ENCODE results near the gene SAMD14.
"Not testable (repeated sequence)": the region's sequence is repeated elsewhere in the genome, so short reads cannot be mapped to it uniquely, and the experiment has no call there.

SAMD14 gene

DNA sequence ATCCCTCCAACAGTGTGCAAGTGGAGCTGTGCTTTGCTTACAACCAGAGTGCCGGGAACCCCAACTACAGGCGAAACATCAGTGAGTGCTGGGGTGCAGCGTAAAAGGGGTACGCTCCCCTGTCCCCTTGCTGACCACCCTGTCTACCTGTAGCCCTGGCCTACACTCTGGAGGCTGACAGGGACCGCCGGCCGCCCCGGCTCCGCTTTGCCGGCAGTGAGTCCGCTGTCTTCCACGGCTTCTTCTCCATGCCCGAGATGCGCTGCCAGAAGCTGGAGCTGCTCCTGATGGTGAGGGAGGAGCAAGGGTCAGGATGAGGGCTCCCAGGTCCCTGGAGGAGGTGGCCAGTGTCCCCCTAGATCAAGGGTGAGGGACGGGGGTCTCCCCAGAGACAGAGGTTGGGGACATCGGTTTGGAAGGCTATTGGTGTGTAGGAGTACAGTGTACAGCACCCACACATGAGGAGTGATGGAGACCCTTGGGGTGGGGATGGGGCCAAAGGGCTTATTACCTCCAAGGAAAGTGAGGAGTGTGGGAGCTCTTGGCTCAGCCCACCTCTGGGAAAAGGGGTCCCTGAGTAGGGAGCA lies 54.4 kb downstream of the SAMD14 start:
- no peak for DNase-seq (ENCODE audit: low spot score)

DNA sequence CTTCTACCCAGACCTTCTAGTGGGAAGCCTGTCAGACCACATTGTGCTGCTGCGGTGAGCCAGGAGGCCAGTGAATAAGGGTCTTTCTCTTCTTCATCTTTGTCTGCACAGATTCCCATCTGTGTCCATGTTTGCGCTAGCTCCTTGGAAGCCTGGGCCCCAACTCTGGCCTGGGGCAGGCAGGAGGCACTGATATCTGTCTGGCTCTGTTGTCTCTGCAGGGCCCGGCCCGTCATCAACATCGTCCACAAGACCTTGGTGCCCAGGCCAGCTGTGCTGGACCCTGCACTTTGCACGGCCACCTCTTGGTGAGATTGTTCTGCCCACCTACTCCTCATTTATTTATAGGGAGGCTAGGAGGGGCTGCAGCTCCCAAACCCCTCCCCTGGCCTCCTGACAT lies 55.7 kb downstream of the SAMD14 start:
- no peak for DNase-seq (ENCODE audit: low spot score)

DNA sequence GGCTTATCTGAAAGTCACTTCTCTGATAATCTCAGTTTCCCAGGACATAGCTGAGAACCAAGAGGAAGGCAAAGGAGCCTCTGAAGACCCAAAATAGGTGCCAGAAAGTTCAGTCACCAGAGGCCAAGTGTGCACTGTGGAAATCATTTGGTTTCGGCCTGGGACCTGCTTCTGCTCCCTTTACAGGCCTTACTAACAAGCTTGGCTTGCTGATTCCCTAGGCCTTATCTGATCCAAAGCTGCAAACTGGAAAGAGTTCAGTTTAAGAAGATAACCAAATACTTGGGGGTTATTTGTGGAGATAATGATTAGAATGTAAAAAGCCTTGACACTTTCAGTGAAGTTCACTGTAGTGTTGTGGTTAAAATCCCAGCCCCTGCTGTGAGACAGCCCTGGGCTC lies 57.0 kb downstream of the SAMD14 start:
- no peak for DNase-seq (ENCODE audit: low spot score)

DNA sequence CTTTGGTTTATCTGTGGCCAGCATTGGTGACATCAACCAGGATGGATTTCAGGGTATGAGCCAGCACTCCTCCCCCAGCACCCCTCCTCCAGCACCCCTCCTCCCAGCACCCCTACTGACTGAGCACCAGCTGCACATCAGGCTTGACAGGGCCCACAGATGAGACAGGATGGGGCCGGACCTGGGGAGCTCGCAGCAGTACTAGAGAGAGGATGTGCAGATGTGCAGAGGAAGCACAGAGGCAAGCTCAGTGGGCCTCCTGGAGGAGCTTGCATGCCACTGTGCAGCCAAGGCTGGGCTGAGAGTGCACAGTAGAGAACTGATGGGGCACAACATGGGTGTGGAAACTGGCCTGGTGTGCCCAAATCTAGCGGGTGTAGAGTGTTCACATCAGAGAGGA lies 57.8 kb downstream of the SAMD14 start:
- no peak for DNase-seq (ENCODE audit: low spot score)

DNA sequence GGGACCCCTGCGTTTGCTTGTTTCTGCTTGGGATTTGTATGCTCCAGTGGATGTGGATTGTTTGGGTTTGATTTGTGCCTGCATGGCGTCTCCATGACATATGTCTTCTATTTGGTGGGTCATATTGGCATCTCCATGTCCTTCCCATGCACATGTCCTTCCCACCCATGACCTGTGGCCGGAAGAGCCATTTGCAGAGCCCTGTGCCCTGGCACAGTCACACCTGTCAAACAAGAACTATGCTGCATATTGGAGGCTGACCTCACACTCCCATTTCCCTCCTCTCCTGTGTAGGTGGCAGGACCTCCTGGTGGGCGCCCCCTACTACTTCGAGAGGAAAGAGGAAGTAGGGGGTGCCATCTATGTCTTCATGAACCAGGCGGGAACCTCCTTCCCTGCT lies 58.3 kb downstream of the SAMD14 start:
- DNase-seq (ENCODE audit: low spot score) = no peak

DNA sequence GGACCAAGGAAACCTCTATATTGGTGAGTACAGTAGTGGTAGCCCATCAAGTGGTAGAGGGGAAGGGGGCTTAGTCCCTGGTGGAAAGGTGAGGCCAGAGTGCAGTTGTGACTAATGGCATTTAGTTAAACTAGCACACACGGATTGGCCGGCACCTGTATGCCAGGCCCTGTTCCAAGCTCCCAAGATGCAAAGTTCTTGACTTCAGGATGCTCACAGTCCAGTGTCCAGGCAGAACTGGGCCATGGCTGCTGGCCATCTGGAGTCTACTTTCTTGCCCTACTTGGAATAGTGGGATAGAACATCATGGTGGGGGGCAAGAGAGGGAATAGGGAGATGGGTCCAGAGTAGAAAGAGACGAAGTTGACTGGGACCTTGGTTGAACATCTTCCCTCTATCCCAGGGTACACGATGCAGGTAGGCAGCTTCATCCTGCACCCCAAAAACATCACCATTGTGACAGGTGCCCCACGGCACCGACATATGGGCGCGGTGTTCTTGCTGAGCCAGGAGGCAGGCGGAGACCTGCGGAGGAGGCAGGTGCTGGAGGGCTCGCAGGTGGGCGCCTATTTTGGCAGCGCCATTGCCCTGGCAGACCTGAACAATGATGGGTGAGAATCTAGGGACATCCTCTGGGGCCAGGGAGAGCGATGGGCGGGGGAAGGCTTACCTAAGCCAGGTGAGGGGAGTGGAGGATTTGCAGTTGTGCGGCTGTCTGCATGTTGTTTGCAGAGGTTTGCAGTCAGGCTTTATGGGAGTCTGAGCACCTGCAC lies 58.9 kb downstream of the SAMD14 start:
- DNase-seq (ENCODE audit: low spot score) = no peak

DNA sequence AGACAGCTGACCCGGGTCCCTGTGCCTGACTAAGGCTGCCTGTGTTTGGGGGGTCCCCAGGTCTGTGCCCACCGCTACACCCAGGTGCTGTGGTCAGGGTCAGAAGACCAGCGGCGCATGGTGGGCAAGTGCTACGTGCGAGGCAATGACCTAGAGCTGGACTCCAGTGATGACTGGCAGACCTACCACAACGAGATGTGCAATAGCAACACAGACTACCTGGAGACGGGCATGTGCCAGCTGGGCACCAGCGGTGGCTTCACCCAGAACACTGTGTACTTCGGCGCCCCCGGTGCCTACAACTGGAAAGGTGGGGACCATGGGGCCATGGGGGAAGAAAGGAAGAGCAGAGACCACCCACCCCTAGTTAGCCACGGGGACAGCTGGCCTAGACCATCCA lies 62.0 kb downstream of the SAMD14 start:
- DNase-seq (ENCODE audit: low spot score) = no peak

DNA sequence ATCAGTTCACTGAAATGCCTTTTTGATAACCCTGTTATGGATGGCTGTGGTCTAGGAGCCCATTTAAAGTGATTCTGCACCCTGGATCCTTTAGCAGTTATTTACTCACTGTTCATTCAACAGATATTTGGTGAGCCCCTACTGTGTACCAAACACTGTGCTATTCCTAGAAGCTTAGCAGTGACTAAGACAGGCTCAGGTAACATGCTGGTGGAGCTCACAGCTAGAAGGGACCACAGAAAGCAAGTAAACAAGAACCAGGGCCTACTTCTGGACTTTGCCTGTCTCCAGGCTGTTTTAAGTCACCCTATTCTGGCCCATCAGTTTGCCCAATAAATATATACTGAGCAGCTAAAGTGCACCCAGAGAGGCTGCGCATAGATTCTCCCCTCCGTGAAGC lies 63.0 kb downstream of the SAMD14 start:
- no peak for DNase-seq (ENCODE audit: low spot score)

DNA sequence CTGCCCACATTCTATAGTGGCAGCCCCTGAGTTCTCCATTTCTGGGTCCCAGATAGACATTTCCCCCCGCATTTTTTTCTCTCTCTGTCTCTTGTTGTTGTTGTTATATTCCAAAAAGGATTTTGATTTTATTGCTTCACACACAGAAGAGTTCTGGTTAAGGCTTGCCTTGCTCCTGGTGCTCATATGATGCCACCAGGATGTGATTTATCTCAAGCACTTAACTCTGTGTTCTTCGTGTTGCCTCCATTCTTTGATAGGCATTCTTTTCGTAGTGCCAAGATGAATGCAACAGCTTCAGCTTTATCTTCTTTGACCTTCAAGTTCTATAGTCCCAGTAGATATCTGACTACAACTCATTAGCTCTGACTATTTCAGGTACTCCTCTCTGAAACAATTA lies 64.9 kb downstream of the SAMD14 start:
- no peak for DNase-seq (ENCODE audit: low spot score)

DNA sequence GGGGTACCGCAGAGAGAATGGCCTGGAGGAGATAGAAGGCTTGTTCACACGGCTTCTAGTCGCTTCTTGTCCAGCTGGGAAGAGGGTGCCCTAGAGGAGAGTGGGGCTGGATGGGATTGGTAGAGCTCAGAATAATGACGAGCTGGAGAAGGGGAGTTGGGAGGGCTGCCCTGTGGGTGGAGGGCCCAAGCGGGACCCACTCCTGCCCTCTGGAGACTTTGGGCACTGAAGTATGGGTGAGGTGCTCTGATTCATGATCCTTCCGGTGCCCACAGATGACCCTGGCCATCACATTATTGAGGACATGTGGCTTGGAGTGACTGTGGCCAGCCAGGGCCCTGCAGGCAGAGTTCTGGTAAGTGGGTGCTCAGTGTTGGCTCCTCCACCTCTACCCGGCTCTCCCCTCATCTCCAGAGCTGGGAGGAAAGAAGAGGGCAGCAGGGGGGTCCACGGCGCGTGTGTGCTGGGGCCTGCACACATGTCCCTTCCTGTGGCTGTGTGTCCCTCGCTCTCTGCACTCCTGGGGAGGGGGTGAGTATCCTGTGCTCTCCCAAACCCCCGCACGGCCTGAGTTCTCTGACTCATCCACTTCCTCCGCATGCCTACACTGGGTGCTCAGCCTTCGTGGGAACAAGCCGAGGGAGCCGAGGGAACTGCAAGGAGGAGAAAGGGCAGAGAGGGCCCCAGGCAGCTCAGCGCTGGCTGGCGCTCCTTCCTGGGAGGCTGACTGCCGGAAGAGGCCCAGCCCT lies 65.5 kb downstream of the SAMD14 start:
- DNase-seq (ENCODE audit: low spot score) = no peak

DNA sequence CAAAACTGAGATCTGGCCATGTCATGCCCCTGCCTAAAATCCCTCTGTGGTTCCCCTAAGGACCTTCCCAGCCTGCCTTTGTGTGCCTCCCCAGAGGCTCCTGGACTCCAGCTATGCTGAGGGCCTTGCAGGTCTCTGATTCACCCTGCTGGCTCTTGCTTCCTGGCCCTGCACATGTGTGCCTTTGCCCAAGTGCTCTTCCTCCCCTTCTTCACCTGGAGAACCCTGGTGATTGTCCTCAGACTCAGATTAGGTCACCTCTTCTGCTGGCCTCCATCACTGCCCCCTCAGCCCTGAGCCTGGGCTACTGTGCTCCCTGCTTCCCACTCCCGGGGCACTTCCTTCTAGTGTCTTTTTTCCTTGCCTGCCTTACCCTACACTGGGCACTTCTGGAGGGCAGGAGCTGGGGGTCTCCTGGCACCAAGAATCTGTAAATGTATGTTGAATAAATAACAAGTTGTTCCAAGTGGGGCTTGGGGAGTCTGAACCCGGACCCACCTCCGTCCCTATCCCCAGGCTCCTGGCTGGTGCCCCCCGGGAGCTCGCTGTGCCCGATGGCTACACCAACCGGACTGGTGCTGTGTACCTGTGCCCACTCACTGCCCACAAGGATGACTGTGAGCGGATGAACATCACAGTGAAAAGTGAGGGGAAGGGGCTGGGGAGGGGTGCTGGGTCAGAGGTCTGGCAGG lies 66.3 kb downstream of the SAMD14 start:
- DNase-seq (ENCODE audit: low spot score) = no peak

DNA sequence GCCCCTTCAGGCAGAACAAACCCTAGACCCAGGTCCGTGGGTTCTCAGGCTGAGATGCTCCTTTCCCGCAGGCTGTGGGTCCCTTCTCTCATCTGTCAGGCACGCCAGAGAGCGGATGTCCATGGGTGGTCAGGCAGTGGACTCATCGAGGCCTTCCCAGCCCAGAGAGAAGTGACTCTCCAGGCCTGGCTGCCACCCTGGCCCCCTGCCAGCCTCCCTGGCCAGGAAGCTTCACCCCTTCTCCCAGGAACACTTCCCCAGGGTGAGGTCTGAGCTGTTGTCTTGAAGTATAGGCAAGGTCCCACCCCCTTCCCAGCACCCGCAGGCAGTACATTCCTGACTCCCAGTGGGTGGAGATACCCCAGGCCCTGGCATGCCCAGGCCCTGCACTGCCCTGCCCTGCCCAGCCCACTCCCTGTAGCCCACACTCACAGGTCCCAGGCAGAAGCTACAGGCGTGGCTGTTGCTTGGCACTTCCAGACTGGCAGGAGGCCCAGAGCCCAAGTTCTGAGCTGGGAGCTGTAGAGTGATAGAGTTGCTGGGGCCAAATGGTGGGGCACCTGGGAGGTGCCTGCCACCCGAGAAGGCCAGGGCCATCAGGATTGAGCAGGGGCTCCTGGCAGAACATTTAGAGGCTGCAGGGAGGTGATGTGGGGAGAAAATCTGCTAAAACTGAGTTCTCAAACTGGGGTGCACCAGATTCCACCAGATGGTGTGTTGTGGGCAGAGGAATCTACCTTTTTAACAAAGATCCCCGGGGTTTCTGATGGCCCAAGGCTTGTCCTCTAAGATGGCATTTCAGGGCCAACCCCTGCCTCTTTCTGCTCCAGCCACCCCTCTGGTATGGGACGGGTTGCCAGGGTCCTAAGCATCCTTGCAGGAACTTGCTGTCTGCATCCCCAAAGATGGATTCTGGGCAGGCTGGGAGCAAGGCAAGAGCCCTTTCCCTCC lies 67.4 kb downstream of the SAMD14 start:
- DNase-seq (ENCODE audit: low spot score) = no peak

DNA sequence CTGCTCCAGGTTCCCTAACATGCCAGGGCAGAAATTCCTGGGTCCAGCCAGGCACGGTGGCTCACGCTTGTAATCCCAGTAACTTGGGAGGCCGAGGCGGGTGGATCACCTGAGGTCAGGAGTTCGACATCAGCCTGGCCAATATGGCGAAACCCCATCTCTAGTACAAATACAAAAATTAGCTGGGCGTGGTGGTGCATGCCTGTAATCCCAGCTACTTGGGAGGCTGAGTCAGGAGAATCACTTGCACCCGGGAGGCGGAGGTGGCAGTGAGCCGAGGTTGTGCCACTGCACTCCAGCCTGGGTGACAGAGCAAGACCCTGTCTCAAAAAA lies 68.3 kb downstream of the SAMD14 start:
- not testable (repeated sequence) for DNase-seq (ENCODE audit: low spot score)

DNA sequence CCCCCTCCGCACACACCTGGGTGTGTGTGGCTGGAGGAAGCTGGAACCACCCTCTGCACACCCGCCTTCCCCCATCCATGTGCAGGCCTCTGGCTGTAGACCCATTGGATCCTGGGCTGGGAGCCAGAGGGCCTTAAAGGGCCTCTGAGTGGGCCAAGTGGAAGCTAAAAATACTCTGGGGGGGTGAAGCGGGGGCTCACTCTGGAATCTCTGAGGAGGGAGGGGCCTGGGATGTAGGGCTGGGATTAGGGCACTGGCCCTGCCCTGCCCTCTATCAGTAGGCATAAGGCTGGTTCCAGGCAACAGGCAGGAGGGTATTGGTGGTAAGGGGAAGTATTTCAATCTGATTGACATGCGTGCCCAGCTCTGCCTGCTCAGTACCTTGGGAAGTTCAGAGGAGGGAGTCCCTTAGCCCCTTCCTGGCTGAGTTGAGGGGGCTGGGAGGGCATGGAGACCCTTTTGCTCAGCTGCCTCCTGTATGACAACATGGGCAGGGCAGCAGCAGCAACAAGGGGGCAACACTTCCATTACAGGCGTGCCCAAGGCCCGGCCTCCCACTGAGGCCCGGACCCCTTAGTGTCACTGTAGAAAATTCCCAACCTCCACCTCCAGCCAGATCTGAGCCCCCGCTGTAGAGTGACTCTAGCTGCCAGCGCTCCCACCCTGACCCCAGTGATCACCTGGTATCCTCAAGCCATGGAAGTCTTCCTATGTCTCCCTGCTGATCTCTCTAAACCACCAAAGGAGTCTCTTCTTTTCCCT lies 68.8 kb downstream of the SAMD14 start:
- DNase-seq (ENCODE audit: low spot score) = no peak
